ENCODE measurements around the gene MB21D2.
A peak's percentile ranks its signal among the peaks of the same experiment; 100 is the strongest.

Gene MB21D2

GRCh38 chr3:192890347-192891335 is 27.0 kb downstream of the MB21D2 start:
- DNase-seq (ENCODE audit: low read depth, low spot score), result no peak

DNA sequence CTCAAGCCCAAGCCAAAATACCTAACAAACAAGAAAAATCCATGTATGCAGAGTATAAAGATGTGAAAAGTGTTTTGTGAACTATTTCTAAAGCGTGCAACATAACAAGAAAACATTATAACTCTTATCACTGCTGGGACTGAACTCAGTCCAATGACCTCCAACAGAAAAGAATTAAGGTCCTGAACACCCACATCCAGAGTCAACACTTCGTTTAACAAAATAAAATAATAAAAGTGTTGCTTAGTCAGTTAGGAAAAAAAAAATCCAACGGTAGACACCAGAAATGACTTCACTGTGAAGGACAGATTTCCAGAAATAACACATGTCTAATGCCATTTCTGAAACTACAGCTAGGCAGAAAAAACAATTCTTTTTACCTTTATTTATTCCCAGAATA is 28.0 kb downstream of the MB21D2 start:
- no peak for DNase-seq (ENCODE audit: low read depth, low spot score)

DNA sequence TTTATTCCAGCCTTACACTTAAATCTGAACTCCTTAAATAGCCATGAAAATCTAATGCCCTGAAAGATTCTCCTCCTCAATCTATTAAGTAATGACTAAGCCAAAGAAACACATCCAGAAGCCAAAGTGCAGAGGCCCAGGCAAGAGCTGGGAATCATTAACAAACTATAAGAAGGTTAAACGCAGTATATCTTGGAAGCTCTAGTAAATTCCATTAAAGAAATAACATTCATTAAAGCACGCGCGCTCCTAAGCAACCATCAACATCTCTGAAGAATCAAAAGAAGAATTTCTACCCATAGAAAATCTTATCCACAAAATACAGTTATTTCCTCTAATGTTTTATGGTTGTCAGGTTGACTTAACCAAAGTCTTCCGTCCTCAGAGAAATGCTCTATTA is 29.5 kb downstream of the MB21D2 start:
- DNase-seq (ENCODE audit: low read depth, low spot score), result no peak

DNA sequence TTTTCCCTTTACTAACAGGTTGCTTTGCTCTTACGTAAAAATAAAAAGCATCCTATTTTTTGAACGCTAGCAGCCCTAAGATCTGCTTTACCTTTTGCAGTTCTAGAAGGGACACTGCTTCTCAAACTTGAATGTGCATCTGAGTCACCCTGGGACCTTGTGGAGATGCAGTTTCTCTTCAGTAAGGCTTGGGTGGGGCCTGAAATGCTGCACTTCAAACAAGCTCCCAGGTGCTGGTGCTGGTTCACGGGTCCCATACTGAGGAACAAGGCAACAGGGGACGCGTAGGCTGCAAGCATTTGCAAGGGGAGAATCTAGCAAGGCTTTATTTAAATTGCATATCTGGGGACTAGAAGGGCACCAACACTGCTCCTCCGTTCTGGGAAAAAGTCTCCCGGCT is 30.0 kb downstream of the MB21D2 start:
- DNase-seq (ENCODE audit: low read depth, low spot score), result no peak

DNA sequence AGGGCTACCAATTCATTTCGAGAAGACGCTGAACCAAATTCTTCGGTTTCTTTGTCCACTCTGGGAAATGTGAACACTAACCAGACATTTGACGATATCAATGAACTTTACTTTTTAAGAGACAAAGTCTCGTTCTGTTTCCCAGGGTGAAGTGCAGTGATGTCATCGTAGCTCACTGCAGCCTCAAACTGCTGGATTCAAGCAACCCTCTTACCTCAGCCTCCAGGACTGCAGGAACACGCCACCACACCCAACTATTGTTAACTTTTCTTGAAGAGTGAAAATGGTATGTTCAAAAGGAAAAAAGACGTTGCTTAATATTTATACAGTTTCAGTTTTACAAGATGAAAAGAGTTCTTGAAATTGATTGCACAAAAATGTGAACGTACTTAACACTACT is 30.6 kb downstream of the MB21D2 start:
- no peak for DNase-seq (ENCODE audit: low read depth, low spot score)

DNA sequence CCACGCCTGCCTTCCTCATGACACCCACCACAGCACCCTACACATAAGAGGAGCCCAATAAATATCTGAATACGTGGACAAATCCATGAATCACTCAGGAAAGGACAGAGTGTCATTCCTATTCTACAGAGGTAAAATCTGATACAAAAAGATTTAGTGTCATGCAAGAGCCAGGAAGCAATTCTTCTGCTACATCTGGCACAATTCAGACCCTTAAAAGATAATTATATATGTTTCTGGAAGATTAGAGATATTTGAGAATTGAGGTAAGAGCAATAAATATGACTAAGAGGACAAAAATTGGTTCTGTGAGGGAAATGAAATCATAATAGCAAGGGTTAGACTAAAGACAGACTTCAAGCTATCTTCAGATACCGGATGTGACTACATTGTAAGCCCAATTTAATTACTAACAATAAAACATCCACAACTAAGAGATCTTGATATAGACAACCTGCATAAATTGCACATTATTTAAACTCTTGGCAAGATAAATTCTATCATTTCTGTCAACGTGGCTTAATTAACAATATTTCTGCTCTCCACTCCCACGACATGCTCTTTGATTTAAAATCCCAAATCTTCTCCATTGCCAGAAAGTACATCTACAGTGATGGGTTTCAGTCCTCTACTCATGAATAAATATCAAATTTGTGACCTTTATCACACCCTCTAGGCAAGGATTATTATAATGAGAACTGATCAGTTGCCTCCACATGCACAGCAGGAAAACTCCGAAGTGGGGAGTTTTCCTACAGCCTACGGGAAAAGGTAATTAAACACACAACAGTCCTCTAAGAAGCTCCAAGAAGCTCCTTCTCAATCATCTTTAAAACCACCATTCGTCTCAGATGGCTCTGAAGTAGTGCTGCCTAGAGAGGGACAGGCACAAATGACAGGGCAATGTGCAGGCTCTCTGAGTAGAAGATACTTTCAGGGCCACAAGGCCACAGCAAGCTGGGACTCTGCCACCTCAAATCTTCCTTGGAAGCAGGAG is 32.6 kb downstream of the MB21D2 start:
- no peak for DNase-seq (ENCODE audit: low read depth, low spot score)

DNA sequence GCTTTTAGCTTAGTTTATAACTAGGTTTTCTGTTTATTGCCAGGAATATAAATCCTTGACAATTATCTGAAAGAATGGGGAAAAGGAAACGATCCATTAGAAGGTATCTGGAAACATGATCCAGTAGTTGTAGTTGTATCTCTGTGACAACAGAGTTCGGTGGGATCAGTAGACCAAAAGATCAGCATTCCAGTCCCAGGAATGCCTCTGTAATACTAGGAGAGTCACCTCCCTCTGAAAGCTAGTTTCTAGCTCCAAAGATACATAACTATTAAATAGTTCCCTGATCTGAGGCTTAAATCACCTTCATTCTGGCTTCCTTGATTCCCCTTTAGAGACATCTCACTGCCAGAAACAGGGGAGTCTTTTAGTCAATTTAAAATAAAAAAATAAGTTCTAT is 34.1 kb downstream of the MB21D2 start:
- DNase-seq (ENCODE audit: low read depth, low spot score), result no peak

DNA sequence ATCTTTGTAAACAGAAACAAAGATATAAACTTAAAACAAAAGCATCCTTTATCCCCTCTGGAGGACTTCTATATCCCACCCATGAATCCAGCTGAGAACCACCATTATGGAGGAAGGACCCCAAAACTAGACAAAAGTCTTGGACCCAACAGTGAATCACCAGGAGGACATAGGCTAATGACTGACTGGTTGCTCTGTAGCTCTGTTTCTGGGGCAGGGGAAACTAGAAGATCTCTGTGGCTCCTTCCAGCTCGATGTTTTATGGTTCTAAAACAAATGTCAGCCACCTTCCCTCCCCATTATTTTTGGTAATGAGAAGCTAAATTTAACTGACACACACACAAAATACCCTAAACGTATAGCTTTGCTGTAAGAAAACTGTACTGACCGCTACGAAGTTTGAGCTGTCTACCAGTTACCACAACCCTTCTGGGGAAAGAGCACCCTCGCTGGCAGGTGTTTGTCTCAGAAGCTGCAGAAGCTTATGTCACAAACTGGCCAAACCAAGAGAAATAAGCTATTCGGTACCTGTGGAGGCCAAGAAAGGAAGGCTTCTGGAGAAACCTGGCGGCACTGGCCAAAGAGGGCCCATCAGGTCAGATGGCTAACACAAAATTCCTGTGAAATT is 36.4 kb downstream of the MB21D2 start:
- DNase-seq (ENCODE audit: low read depth, low spot score), result no peak

DNA sequence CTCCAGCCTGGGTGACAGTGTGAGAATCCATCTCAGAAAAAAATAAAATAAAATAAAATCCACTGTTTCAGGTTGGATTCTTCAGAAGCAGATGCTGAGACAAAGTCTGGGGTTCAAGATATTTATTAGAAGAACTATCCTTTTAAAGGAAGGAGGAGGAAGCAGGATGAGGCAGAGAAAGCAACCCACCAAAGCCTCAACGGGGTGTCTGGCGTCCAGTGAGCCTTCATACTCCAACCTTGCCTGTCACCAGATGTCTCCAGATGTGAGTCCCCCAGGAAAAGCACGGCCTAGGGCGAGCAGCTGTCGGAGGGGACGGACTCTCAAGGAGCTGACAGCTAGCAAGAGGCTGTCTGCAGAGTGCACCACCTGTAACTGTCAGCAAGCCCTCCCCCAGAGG is 37.3 kb downstream of the MB21D2 start:
- no peak for DNase-seq (ENCODE audit: low read depth, low spot score)

- DNase-seq (ENCODE audit: low read depth, low spot score), result peak; percentile 86
Observed at GRCh38 chr3:192879346-192880031, 38.2 kb downstream of the MB21D2 start.

DNA sequence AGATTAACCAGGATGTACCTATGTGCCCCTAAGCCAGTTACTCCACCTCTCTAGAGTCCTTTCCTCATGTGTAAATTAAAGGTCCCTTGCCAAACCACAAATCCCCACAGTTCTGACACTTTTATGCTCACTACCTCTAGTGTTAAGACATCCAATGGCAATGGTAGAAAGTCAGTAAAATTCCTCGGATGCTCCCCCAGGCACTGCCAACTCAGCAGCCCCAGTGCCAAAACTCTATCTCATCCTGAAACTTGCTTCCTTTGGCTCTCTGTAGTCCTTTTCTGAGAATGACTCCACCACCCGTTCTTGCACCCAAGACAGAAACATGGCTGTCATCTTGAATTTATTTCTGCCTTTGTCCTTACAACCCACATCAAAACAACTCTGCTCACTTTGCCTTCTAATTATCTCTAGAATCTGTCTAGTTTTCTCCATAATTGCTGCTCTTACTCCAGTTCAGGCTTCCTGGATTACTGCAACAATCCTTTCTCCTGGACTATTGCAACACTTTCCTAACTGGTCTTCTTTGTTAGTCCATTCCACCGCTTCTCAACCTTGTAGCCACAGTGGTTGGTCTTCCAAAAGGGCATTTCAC is 41.6 kb downstream of the MB21D2 start:
- DNase-seq (ENCODE audit: low read depth, low spot score), result no peak

- no peak for DNase-seq (ENCODE audit: low read depth, low spot score)
Observed at GRCh38 chr3:192870822-192871221, 46.8 kb downstream of the MB21D2 start.

DNA sequence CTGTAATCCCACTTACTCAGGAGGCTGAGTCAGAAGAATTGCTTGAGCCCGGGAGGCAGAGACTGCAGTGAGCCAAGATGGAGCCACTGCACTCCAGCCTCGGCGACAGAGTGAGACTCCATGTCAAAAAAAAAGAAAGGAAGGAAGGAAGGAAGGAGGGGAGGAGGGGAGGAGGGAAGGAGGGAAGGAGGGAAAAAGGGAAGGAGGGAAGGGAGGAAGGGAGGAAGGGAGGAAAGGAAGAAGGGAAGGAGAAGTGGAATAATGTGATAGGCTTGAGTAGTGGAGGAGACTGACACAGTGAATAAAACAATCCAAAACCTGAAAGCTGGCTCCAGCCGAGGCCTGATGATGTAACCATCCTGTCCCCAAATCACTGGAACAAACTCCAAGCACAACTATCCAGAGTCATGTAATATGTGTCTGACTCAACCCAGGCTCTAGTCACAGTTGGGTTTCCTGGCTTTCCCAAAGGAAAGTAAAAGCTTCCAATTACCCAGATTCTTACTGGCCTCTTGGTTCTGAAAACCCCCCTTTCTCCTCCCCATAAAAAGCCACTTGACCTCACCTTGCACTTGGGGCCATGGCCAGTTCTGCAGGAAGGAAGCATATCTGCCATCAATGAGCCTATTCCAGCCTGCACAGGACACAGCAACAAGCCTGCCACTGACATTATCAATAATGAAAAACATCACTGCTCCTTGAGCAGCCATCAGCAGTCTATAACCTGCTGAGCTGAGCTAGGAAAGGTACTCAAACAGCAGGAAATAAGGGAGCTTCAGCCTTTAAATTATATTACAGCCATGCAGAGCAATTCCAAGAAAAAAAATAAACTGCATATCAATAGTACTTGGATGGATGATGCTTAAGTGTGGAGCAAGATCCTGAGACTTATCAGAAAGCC is 48.3 kb downstream of the MB21D2 start:
- DNase-seq (ENCODE audit: low read depth, low spot score), result no peak

- no peak for DNase-seq (ENCODE audit: low read depth, low spot score)
Observed at GRCh38 chr3:192867645-192868044, 50.0 kb downstream of the MB21D2 start.

- DNase-seq (ENCODE audit: low read depth, low spot score), result no peak
Observed at GRCh38 chr3:192866804-192867203, 50.9 kb downstream of the MB21D2 start.

DNA sequence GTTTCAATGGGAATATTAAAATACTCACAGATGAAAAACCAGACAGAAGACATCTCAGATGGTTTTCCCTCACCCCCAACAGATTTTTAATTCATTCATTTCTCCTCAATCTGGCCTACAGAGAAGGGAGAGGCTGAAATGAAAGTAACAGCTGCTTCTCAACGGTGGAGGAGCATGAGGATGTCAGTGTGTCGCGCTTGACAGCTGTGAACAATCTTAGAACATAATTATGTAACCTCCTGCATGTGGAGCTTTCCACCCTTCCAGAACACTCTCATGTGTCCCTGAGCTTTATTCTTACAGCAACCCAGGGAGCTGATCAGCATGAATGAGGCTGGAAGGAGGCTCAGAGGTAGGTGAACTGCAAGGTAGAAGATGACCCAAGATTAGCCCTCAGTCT is 52.7 kb downstream of the MB21D2 start:
- DNase-seq (ENCODE audit: low read depth, low spot score), result no peak

DNA sequence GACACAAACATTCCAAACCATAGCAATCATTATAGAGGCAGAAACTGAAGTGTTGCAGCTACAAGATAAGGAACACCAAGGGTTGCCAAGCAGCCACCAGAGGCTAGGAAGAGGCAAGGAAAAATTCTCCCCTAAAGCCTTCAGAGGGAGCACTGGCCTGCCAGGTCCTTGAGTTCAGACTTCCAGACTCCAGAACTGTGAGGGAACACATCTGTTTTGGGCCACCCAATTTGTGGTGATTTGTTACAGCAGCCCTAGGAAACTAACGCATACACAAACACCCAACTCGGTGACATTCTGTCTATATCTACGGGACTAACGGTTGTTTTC is 54.6 kb downstream of the MB21D2 start:
- no peak for DNase-seq (ENCODE audit: low read depth, low spot score)

GRCh38 chr3:192862408-192863090 is 55.1 kb downstream of the MB21D2 start:
- no peak for DNase-seq (ENCODE audit: low read depth, low spot score)

GRCh38 chr3:192861972-192862371 is 55.7 kb downstream of the MB21D2 start:
- DNase-seq (ENCODE audit: low read depth, low spot score), result no peak
